ENCODE measurements around the gene ZSWIM1.

GRCh38 chr20:45852326-45852725, 28.7 kb upstream of the ZSWIM1 start:
- no peak for TF ChIP-seq GATA2 (IDR thresholded peaks at IDR 0.05; ENCODE audit: low read depth, low read length)
- TF ChIP-seq GATA3 (IDR thresholded peaks at IDR 0.05; ENCODE audit: low read depth, low read length): no peak

Measured in SH-SY5Y (cell line).